GM20000 (cell line): Measurements from ENCODE around the gene C13orf46.

Source experiments
- DNase-seq: peaks from one replicate; pipeline ENCODE4 v3.0.0; 2012; ENCODE audit warnings: low spot score
- CTCF ChIP-seq: IDR thresholded peaks from 2 replicates; pipeline ENCODE4 v1.5.1; 2012; ENCODE audit warnings: mild to moderate bottlenecking, control low read depth; ENCODE audit errors: extremely low read depth, missing control alignments

The C13orf46 gene

GRCh38 chr13:113918580-113918979, 55.3 kb downstream of the C13orf46 start:
- no peak for TF ChIP-seq CTCF
- DNase-seq, result no peak

- DNase-seq, result no peak
- no peak for TF ChIP-seq CTCF
These were observed 56.1 kb downstream of the C13orf46 start for GRCh38 chr13:113917594-113918371.

- DNase-seq, result no peak
- no peak for TF ChIP-seq CTCF
These were observed 56.8 kb downstream of the C13orf46 start for GRCh38 chr13:113917096-113917495.

DNA sequence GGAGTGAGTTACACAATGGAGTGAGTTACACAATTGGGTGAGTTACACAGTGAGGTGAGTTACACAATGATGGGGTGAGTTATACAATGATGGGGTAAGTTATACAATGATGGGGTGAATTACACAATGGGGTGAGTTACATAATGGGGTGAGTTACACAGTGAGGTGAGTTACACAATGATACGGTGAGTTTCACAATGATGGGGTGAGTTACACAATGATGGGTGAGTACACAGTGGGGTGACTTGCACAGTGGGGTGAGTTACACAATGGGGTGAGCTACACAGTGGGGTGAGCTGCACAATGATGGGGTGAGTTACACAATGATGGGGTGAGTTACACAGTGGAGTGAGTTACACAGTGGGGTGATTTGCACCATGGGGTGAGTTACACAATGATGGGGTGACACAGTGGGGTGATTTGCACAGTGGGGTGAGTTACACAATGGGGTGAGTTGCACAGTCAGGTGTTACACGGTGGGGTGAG, 57.5 kb downstream of the C13orf46 start:
- TF ChIP-seq CTCF, result no peak
- DNase-seq, result no peak

- TF ChIP-seq CTCF, result no peak
- no peak for DNase-seq
These were observed 58.0 kb downstream of the C13orf46 start for GRCh38 chr13:113915786-113916329.

- no peak for DNase-seq
- no peak for TF ChIP-seq CTCF
These were observed 58.7 kb downstream of the C13orf46 start for GRCh38 chr13:113915012-113915763.
